ENCODE data around the gene CREB5.

The CREB5 gene

DNA sequence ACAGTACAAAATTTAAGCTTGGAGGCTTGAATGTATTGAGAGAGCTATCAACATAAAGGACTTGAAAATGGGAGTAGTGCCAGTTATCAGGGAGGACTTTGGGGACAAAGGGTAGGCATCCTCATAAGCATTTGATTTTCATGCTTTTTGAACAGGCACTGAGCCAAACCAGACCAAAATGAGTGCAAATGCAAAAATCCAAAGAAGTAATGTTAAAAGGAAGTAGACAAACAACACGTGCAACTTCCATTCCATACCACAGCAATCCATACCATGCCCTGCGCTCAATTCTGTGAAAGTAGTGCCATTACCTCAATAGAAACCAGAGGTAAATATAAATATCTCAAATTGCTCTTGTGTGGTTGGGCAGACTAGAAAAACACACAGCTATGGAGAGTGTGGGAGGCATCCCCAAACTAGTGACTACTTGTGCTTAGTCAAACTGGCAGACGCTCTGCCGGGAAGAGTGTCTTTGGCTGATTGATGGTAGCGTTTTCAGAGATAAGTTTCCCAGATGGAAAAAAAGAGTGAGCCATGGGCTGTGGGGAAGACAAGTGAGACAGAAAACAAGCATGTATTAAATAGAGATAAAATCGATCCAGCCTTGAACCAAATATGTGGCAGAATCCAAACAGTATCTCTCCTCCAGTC lies 161.5 kb downstream of the CREB5 start:
- TF ChIP-seq, protein P1, sequence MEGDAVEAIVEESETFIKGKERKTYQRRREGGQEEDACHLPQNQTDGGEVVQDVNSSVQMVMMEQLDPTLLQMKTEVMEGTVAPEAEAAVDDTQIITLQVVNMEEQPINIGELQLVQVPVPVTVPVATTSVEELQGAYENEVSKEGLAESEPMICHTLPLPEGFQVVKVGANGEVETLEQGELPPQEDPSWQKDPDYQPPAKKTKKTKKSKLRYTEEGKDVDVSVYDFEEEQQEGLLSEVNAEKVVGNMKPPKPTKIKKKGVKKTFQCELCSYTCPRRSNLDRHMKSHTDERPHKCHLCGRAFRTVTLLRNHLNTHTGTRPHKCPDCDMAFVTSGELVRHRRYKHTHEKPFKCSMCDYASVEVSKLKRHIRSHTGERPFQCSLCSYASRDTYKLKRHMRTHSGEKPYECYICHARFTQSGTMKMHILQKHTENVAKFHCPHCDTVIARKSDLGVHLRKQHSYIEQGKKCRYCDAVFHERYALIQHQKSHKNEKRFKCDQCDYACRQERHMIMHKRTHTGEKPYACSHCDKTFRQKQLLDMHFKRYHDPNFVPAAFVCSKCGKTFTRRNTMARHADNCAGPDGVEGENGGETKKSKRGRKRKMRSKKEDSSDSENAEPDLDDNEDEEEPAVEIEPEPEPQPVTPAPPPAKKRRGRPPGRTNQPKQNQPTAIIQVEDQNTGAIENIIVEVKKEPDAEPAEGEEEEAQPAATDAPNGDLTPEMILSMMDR (conservative IDR thresholded peaks at IDR 0.05; ENCODE audit: low read length): no peak
- no peak for DNase-seq (ENCODE audit: low read depth)
- no peak overlapping the region for H3K4me3 ChIP-seq (ENCODE audit: low read length)

DNA sequence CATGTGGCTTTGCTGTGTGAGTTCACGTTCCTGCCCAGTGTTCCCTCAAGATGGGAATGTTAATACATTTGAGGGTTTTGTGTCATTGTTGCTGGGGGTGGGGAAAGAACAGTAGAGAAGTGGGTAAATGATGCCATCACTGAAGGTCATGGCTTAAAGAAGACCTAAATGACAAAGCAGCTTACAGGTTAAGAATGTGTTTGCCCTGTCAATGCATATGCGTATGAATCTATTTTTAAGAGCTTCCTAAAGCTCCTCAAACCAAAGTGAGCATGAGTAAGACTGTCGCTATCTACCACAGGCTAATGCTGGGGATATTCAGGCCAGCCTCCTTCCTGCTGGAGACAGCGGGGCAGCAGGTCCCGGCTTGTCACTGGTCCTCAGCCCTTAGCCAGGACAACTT lies 162.9 kb downstream of the CREB5 start:
- peak; percentile 4 for DNase-seq (ENCODE audit: low read depth)
- no peak overlapping the region for H3K4me3 ChIP-seq (ENCODE audit: low read length)
- TF ChIP-seq, protein P1 (conservative IDR thresholded peaks at IDR 0.05; ENCODE audit: low read length): no peak

DNA sequence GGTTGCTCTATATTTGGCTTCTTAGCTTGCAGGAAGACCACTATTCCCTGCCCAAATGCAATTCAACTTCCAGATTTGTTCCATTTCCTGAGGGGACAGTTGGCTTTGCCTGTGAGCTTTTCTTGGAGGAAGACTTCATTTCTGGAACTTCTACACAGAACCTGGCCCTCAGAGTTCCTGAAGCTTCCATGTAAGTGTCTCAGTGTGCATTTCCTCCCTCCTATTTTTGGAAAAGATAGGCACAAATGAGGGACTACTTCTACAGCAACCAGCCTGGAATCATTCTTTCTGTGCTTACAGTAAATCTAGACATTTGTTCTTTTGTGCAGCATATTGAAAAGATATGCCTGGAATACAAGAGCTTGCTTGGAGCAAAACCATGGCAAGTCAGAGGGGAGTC lies 164.3 kb downstream of the CREB5 start:
- H3K4me3 ChIP-seq (ENCODE audit: low read length): no peak overlapping the region
- no peak for DNase-seq (ENCODE audit: low read depth)
- TF ChIP-seq, protein P1 (conservative IDR thresholded peaks at IDR 0.05; ENCODE audit: low read length): no peak

DNA sequence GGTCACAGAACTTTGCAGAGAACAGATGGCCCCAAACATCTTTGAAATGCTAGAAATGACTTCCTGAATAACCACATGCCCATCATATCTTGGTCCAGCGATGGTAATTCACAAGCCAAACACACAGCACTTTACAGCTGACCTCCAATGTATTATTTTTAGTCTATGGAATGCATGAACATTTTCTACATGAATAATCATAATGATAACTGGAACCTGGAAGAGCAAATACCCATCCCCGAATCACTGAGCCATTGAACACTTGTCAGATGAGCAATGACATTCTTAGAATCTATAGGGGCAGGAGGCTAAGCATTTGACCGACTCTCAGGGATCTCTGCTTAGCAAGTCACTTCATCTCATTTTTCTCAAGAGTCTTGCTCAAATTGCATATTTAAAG lies 167.3 kb downstream of the CREB5 start:
- DNase-seq (ENCODE audit: low read depth): no peak
- no peak overlapping the region for H3K4me3 ChIP-seq (ENCODE audit: low read length)
- TF ChIP-seq, protein P1 (conservative IDR thresholded peaks at IDR 0.05; ENCODE audit: low read length): no peak

DNA sequence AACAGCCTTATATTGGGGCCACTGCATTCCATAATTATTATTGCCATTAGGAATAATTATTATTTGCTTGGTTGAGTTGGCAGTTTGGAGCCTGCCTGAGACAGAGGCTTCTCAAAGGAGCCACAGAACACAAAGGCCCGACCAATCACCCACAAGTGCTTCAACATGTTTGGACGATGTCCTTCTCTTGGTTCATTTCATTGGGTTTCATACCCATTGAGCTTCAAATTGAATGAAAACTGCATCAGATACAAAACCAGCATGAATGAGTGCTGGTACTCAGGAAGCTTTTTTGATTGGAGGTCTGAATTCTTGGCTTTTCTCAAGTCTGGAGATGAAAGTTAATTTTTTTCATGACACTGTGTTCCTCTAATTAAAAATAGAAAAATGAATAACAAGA lies 168.3 kb downstream of the CREB5 start:
- TF ChIP-seq, protein P1 (conservative IDR thresholded peaks at IDR 0.05; ENCODE audit: low read length): no peak
- DNase-seq (ENCODE audit: low read depth): no peak
- H3K4me3 ChIP-seq (ENCODE audit: low read length): no peak overlapping the region

DNA sequence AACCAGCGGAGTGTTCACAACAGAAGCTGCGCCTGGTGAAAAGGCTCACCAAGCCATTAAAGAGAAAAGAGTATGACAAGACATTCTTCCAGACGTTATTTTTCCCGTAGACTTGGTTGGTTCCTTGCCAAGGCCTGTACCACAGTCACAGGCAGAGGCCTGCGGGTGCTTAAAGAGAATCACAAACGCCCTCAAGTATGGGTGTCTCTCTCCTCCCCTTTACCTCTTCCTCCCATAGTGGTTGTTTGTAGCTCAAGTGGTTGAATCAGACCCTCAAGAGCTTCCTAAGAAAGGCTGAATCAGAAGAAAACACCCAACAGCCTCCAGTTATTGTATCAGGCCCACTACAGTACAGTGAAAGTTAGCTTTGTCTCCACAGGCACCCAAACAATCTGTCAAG lies 169.0 kb downstream of the CREB5 start:
- TF ChIP-seq, protein P1 (conservative IDR thresholded peaks at IDR 0.05; ENCODE audit: low read length): no peak
- DNase-seq (ENCODE audit: low read depth): no peak
- no peak overlapping the region for H3K4me3 ChIP-seq (ENCODE audit: low read length)

DNA sequence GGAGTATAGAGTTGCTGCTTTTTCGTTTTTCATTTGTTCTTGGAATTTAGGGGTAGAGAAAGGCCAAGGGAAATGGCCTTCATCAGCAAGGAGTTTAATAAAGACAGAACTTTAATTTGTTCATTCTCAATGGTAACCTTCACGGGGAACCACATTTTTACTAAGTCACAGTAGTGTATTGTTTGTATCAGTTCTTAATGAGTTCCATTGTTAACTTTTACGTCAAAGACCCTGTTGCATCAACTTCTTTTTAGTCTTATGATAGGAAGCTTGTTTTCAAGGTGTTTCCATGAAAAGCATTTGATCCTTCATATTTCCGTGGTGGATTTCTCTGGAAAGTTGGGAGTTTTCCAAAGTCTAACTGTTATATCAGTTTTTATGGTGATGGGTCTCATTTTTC lies 169.9 kb downstream of the CREB5 start:
- H3K4me3 ChIP-seq (ENCODE audit: low read length): no peak overlapping the region
- no peak for DNase-seq (ENCODE audit: low read depth)
- TF ChIP-seq, protein P1 (conservative IDR thresholded peaks at IDR 0.05; ENCODE audit: low read length): no peak
